Adrenal gland (tissue), 12 donors: ENCODE measurements around the gene ATRAID. TPM values are rescaled to one million over a fixed set of nuclear protein-coding genes. Genes with fewer than 3 reads are reported as not detected.

ENCODE experiments used
- DNase-seq, 7 donors: peaks; one replicate each; pipeline ENCODE4 v3.0.0-alpha.2; 2019 to 2020
- H3K27ac ChIP-seq, 5 donors: fragments of 200-600 bp; sonication (generic) in 4 of 5; 1 replicate in 3 of 5; 2 replicates in 2 of 5; pipeline versions ENCODE4 v1.5.1 to v1.8.0; 2016 to 2020; ENCODE audit warnings: mild to moderate bottlenecking in 1 of 5
- H3K27me3 ChIP-seq: fragments of 200-600 bp; 2 replicates; pipeline ENCODE4 v1.8.0; 2021
- H3K36me3 ChIP-seq, 2 donors: fragments of 200-600 bp; replicated peaks in 1 of 2; 1 replicate in 1 of 2; 2 replicates in 1 of 2; pipeline versions ENCODE4 v1.5.1 to v1.8.0; 2018 to 2022
- H3K4me1 ChIP-seq, 2 donors: fragments of 200-600 bp; replicated peaks in 1 of 2; 1 replicate in 1 of 2; 2 replicates in 1 of 2; pipeline versions ENCODE4 v1.5.1 to v1.8.0; 2018 to 2021
- H3K4me3 ChIP-seq, 4 donors: fragments of 200-600 bp; sonication (generic) in 3 of 4; one replicate each; pipeline ENCODE4 v1.5.1; 2016 to 2018
- H3K9me3 ChIP-seq, 3 donors: fragments of 200-600 bp; sonication (generic) in 1 of 3; replicated peaks in 1 of 3; 1 replicate in 2 of 3; 2 replicates in 1 of 3; pipeline versions ENCODE4 v1.5.1 to v1.8.0; 2016 to 2021
- POLR2A ChIP-seq, 2 donors: fragments of 450-650 bp; IDR thresholded peaks; one replicate each; pipeline ENCODE4 v1.6.1; 2017; ENCODE audit warnings: antibody characterized with exemption in 2 of 2, mild to moderate bottlenecking in 2 of 2, moderate library complexity in 1 of 2
- WGBS, 4 donors: extraction: QIAGEN DNeasy Blood & Tissue Kit in 2 of 4; methylation state at CpG; one replicate each; pipeline versions ENCODE4 v1.1.5 to v1.1.7; 2013 to 2017; 5-methylcytosine and 5-hydroxymethylcytosine counted together
- intact Hi-C, 2 donors: fragments of 100-400 bp; cut with DNase I; formaldehyde crosslinking; loops; one replicate each; pipeline versions ENCODE4 v1.14.1 to v1.15.0; 2022 to 2023
- polyA plus RNA-seq, 3 donors: library from polyadenylated mRNA; stranded (reverse); fragments of 200-250 nt in 2 of 3; fragments of 350-450 nt in 1 of 3; fragmentation: Illumina TruSeq in 1 of 3; extraction: RNeasy Lipid Tissue Mini Kit (QIAGEN cat#74804) in 1 of 3; gene quantifications; one replicate each; pipeline ENCODE4 v1.2.3, GENCODE V29; 2013 to 2014
- total RNA-seq, 9 donors: library from RNA; depleted of rRNA in 4 of 9; stranded (reverse); fragments of >200 nt in 4 of 9; fragments of 120-200 nt in 1 of 9; fragmentation: NEBNext Ultra II Directional in 1 of 9; extraction: Animal tissue kit (Norgen Biotek cat#: 25700) in 1 of 9; gene quantifications; one replicate each; pipeline versions ENCODE4 v1.1.0 to v1.2.4, GENCODE V29; 2013 to 2023
- TF ChIP-seq, protein P1 (sequence below), 6 experiments: fragments of 450-650 bp in 4 of 6; fragments of 200-600 bp in 2 of 6; sonication (generic) in 1 of 6; IDR thresholded peaks; 1 replicate in 5 of 6; 2 replicates in 1 of 6; pipeline versions ENCODE4 v1.5.1 to v1.8.0; 2016 to 2021; ENCODE audit warnings: antibody characterized with exemption in 6 of 6, mild to moderate bottlenecking in 2 of 6, moderate library complexity in 1 of 6
- donor health status: healthy with polysubstance abuse.
- donor health status: Bipolar disorder and iron deficiency.
- donor health status: DM: yes; HTN: yes; CAD: no.
- donor health status: DM: no; HTN: no; CAD: no.
- donor health status: DM: no; HTN: no; CAD: no.
- donor health status: DM: yes; HTN: yes; CAD: no.

Gene ATRAID
- total and polyA plus RNA-seq, 12 donors, result 124 to 292 (median 169) TPM

DNA sequence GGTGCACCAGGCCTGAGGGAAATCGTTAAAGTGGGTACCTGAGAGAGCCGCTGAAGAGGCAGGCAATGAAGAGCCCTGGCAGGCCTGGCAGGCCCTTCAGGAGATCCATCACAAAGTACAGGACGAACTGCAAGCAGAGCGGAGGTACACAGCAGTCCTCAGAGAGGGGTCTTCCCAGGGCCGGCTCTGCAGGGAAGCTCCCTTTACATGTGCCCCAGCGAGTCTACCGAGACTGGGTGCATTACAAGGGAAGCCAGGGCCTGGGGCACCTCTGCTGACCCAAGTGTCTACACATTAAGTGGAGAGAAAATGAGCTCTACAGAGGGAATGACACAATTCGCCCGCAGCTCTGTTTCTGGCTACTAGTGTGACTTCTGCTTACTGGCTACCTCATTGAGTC is 8.1 kb upstream of the ATRAID start:
- no peak for DNase-seq
- Histone ChIP-seq H3K9me3 (no peaks in the 10 kb centered on the region), H3K36me3 (peaks cover 0 to 51% of the 10 kb centered on the region in 2 donors), H3K4me1 (no peaks in the 10 kb centered on the region), H3K4me3 (no peak overlapping the region), H3K27ac (no peak overlapping the region), H3K27me3 (no peaks in the 10 kb centered on the region)
- no peak for TF ChIP-seq POLR2A (IDR thresholded peaks at IDR 0.05)
- TF ChIP-seq, protein P1, sequence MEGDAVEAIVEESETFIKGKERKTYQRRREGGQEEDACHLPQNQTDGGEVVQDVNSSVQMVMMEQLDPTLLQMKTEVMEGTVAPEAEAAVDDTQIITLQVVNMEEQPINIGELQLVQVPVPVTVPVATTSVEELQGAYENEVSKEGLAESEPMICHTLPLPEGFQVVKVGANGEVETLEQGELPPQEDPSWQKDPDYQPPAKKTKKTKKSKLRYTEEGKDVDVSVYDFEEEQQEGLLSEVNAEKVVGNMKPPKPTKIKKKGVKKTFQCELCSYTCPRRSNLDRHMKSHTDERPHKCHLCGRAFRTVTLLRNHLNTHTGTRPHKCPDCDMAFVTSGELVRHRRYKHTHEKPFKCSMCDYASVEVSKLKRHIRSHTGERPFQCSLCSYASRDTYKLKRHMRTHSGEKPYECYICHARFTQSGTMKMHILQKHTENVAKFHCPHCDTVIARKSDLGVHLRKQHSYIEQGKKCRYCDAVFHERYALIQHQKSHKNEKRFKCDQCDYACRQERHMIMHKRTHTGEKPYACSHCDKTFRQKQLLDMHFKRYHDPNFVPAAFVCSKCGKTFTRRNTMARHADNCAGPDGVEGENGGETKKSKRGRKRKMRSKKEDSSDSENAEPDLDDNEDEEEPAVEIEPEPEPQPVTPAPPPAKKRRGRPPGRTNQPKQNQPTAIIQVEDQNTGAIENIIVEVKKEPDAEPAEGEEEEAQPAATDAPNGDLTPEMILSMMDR (IDR thresholded peaks at IDR 0.05), result no peak
- intact Hi-C loops, result no loop called here
- 89 to 97% (median 96%) methylated on average over 9 of the region's 9 CpGs for WGBS, 4 donors

DNA sequence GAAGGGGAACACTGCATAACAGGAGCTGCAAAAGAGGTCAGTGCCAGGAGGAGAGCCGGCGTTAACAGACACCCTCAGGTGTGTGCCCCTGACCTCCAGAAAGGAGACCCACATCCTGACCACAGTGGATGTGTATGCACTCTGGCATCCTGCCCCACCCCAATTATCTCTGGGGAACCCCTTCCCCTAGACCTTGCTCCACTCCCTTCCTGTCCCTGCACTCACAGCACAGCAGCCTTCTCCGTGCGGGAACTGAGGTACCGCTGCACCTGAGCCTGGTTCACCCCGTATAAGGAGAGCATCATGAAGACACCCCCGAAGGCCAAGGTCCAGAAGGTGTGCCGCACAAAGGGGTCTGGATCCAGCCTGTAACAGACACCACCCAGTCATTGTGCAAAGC is 7.3 kb upstream of the ATRAID start:
- no peaks in the 10 kb centered on the region for H3K9me3 ChIP-seq
- no peak for TF ChIP-seq POLR2A (IDR thresholded peaks at IDR 0.05)
- TF ChIP-seq, protein P1 (IDR thresholded peaks at IDR 0.05), result no peak
- H3K4me1 ChIP-seq, result no peaks in the 10 kb centered on the region
- no peak for DNase-seq
- H3K27ac ChIP-seq, result no peak overlapping the region
- H3K4me3 ChIP-seq, result no peak overlapping the region
- WGBS, 4 donors, result 91 to 97% (median 94%) methylated on average over 6 to 8 of the region's 8 CpGs
- H3K27me3 ChIP-seq, result no peaks in the 10 kb centered on the region
- H3K36me3 ChIP-seq, result peaks cover 0 to 51% of the 10 kb centered on the region in 2 donors
- intact Hi-C loops, result no loop called here

DNA sequence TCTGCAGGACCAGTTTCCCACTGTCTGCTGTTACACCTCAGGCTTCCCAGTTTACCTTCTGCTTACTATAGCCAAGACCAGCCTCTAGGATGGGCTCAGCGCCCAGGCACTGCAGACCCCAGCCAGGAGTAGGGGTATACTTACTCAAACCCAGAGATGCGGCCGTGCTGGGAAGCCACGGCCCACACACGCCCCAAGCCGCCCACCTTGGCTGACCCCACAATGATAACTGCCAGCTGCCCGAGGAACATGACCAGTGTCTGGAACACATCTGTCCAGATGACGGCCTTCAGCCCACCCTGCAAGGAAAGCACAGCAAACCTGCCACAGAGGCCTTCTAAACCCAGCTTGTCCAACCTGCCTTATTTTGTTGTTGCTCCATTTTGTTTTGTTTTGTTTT is 6.6 kb upstream of the ATRAID start:
- no peak overlapping the region for H3K27ac ChIP-seq
- H3K4me1 ChIP-seq, result no peaks in the 10 kb centered on the region
- TF ChIP-seq, protein P1 (IDR thresholded peaks at IDR 0.05), result no peak
- TF ChIP-seq POLR2A (IDR thresholded peaks at IDR 0.05), result no peak
- no peaks in the 10 kb centered on the region for H3K9me3 ChIP-seq
- H3K36me3 ChIP-seq, result peaks cover 0 to 49% of the 10 kb centered on the region in 2 donors
- no peak overlapping the region for H3K4me3 ChIP-seq
- intact Hi-C loops, result no loop called here
- WGBS, 4 donors, result 68 to 93% (median 88%) methylated on average over 7 to 8 of the region's 8 CpGs
- H3K27me3 ChIP-seq, result no peaks in the 10 kb centered on the region
- DNase-seq, result no peak

DNA sequence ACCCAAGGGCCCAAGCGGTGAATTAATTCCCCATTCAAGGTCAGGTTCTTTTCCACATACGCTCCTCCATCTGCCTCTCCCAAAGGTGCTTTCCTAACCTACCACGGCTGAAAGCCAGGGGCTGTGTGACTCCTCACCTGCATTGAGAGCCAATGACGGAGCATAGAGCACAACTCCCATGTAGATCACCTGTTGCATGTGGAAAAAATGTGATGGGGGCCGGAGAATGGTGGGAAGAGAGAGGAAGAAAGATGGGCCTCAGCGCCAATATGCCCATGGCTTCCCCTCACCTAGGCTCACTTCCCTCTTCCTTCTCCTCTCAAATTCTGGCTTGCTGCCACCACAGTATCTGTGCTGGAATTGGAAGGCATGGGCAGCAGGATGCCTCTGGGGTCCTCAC is 5.5 kb upstream of the ATRAID start:
- TF ChIP-seq, protein P1 (IDR thresholded peaks at IDR 0.05), result no peak
- TF ChIP-seq POLR2A (IDR thresholded peaks at IDR 0.05), result no peak
- 90 to 100% (median 94%) methylated on average over 6 of the region's 6 CpGs for WGBS, 4 donors

More for the DNA sequence above, 5.5 kb upstream of the ATRAID start:
- Histone ChIP-seq H3K36me3 (peaks cover 0 to 47% of the 10 kb centered on the region in 2 donors), H3K4me3 (no peak overlapping the region), H3K4me1 (peaks cover 0 to 5% of the 10 kb centered on the region in 2 donors), H3K27me3 (no peaks in the 10 kb centered on the region), H3K27ac (no peak overlapping the region), H3K9me3 (no peaks in the 10 kb centered on the region)
- intact Hi-C loops, result no loop called here
- no peak for DNase-seq
